Thoracic aorta (tissue), 2 donors: ENCODE data around the gene PTPRN2. TPM values are rescaled to one million over a fixed set of nuclear protein-coding genes. Genes with fewer than 3 reads are reported as not detected.

Source experiments
- ATAC-seq: fragments of 150-250 bp; one replicate; pipeline ENCODE4 v1.8.0; 2017; ENCODE audit warnings: low read depth; ENCODE audit not compliant: insufficient number of reproducible peaks, low FRiP score
- DNase-seq: peaks from one replicate; pipeline ENCODE4 v3.0.0-alpha.2; 2020; ENCODE audit warnings: low spot score
- H3K27ac ChIP-seq, 2 donors: fragments of 200-600 bp; sonication (generic); 1 replicate in 1 of 2; 2 replicates in 1 of 2; pipeline ENCODE4 v1.5.1; 2016; ENCODE audit warnings: mild to moderate bottlenecking in 2 of 2, moderate library complexity in 2 of 2
- H3K27me3 ChIP-seq: fragments of 200-600 bp; sonication (generic); replicated peaks from 2 replicates; pipeline ENCODE4 v1.6.0; 2016; ENCODE audit warnings: mild to moderate bottlenecking; ENCODE audit not compliant: insufficient read depth
- H3K36me3 ChIP-seq: fragments of 200-600 bp; sonication (generic); one replicate; pipeline ENCODE4 v1.5.1; 2016
- H3K4me1 ChIP-seq, 2 donors: fragments of 200-600 bp; sonication (generic); 1 replicate in 1 of 2; 2 replicates in 1 of 2; pipeline versions ENCODE4 v1.5.1 to v1.6.0; 2016; ENCODE audit warnings: low read depth in 2 of 2, mild to moderate bottlenecking in 1 of 2; ENCODE audit not compliant: control insufficient read depth in 1 of 2
- H3K4me3 ChIP-seq: fragments of 200-600 bp; sonication (generic); 2 replicates; pipeline ENCODE4 v1.5.1; 2016; ENCODE audit warnings: mild to moderate bottlenecking
- H3K9me3 ChIP-seq: fragments of 200-600 bp; sonication (generic); 2 replicates; pipeline ENCODE4 v1.5.1; 2016
- CTCF ChIP-seq: fragments of 200-600 bp; sonication (generic); IDR thresholded peaks from one replicate; pipeline ENCODE4 v1.5.1; 2019; ENCODE audit warnings: antibody characterized with exemption
- total RNA-seq, 2 donors: library from RNA; depleted of rRNA; stranded (reverse); fragments of >200 nt; gene quantifications; one replicate each; pipeline versions ENCODE4 v1.1.0 to v1.2.3, GENCODE V29; 2016

PTPRN2 gene
- total RNA-seq, 2 donors from 2014 or later = 2.2 to 3.1 TPM

GRCh38 chr7:157693521-157694375 is 893.9 kb downstream of the PTPRN2 start:
- no peak overlapping the region for H3K4me3 ChIP-seq
- no peak for TF ChIP-seq CTCF
- H3K4me1 ChIP-seq = peaks cover 0 to 28% of the 10 kb centered on the region in 2 donors
- no peaks in the 10 kb centered on the region for H3K27me3 ChIP-seq
- H3K9me3 ChIP-seq = no peaks in the 10 kb centered on the region
- ATAC-seq = no peak
- no peaks in the 10 kb centered on the region for H3K36me3 ChIP-seq
- no peak for DNase-seq
- no peak overlapping the region for H3K27ac ChIP-seq

- H3K27ac ChIP-seq = no peak overlapping the region
- H3K9me3 ChIP-seq = no peaks in the 10 kb centered on the region
- H3K4me3 ChIP-seq = no peak overlapping the region
- DNase-seq = no peak
- H3K27me3 ChIP-seq = no peaks in the 10 kb centered on the region
- peaks cover 0 to 28% of the 10 kb centered on the region in 2 donors for H3K4me1 ChIP-seq
- ATAC-seq = no peak
- TF ChIP-seq CTCF = no peak
- no peaks in the 10 kb centered on the region for H3K36me3 ChIP-seq
These were observed 894.5 kb downstream of the PTPRN2 start for GRCh38 chr7:157693071-157693520.

- no peaks in the 10 kb centered on the region for H3K9me3 ChIP-seq
- ATAC-seq (no peak), DNase-seq (no peak)
- H3K4me3 ChIP-seq = no peak overlapping the region
- no peak overlapping the region for H3K27ac ChIP-seq
- no peaks in the 10 kb centered on the region for H3K36me3 ChIP-seq
- peaks cover 0 to 28% of the 10 kb centered on the region in 2 donors for H3K4me1 ChIP-seq
- H3K27me3 ChIP-seq = no peaks in the 10 kb centered on the region
- TF ChIP-seq CTCF = no peak
These were observed 895.1 kb downstream of the PTPRN2 start for GRCh38 chr7:157692460-157693011.

- ATAC-seq (no peak), DNase-seq (no peak)
- Histone ChIP-seq H3K36me3 (no peaks in the 10 kb centered on the region), H3K4me1 (peaks cover 0 to 28% of the 10 kb centered on the region in 2 donors), H3K9me3 (no peaks in the 10 kb centered on the region), H3K27ac (no peak overlapping the region), H3K4me3 (peak overlapping the region; percentile 43), H3K27me3 (no peaks in the 10 kb centered on the region)
- no peak for TF ChIP-seq CTCF
These were observed 895.8 kb downstream of the PTPRN2 start for GRCh38 chr7:157691586-157692459.
